Measurements from ENCODE around the gene GMDS.

The GMDS gene

GRCh38 chr6:2205396-2205795 is 40.0 kb downstream of the GMDS start:
- no peak for DNase-seq (ENCODE audit: low read depth)

- DNase-seq (ENCODE audit: low read depth), result no peak
Measured at GRCh38 chr6:2204272-2204671, 41.1 kb downstream of the GMDS start.

GRCh38 chr6:2203264-2203663 is 42.1 kb downstream of the GMDS start:
- DNase-seq (ENCODE audit: low read depth), result no peak

- no peak for DNase-seq (ENCODE audit: low read depth)
Measured at GRCh38 chr6:2197984-2198383, 47.4 kb downstream of the GMDS start.

GRCh38 chr6:2197177-2197671 is 48.2 kb downstream of the GMDS start:
- DNase-seq (ENCODE audit: low read depth), result no peak

- DNase-seq (ENCODE audit: low read depth), result no peak
Measured at GRCh38 chr6:2196079-2196679, 49.2 kb downstream of the GMDS start.

GRCh38 chr6:2194643-2195042 is 50.8 kb downstream of the GMDS start:
- no peak for DNase-seq (ENCODE audit: low read depth)

- DNase-seq (ENCODE audit: low read depth), result no peak
Measured at GRCh38 chr6:2193931-2194330, 51.5 kb downstream of the GMDS start.

- DNase-seq (ENCODE audit: low read depth), result no peak
Measured at GRCh38 chr6:2192976-2193375, 52.4 kb downstream of the GMDS start.

- DNase-seq (ENCODE audit: low read depth), result no peak
Measured at GRCh38 chr6:2191390-2191740, 54.0 kb downstream of the GMDS start.

GRCh38 chr6:2190661-2191389 is 54.6 kb downstream of the GMDS start:
- DNase-seq (ENCODE audit: low read depth), result no peak

- DNase-seq (ENCODE audit: low read depth), result no peak
Measured at GRCh38 chr6:2188856-2189384, 56.5 kb downstream of the GMDS start.

- DNase-seq (ENCODE audit: low read depth), result no peak
Measured at GRCh38 chr6:2188397-2188796, 57.0 kb downstream of the GMDS start.

GRCh38 chr6:2187826-2188225 is 57.6 kb downstream of the GMDS start:
- no peak for DNase-seq (ENCODE audit: low read depth)

GRCh38 chr6:2186516-2186915 is 58.9 kb downstream of the GMDS start:
- no peak for DNase-seq (ENCODE audit: low read depth)

GRCh38 chr6:2185466-2185865 is 59.9 kb downstream of the GMDS start:
- DNase-seq (ENCODE audit: low read depth), result no peak

- no peak for DNase-seq (ENCODE audit: low read depth)
Measured at GRCh38 chr6:2184700-2185455, 60.5 kb downstream of the GMDS start.

- no peak for DNase-seq (ENCODE audit: low read depth)
Measured at GRCh38 chr6:2183752-2184151, 61.7 kb downstream of the GMDS start.

- no peak for DNase-seq (ENCODE audit: low read depth)
Measured at GRCh38 chr6:2183246-2183645, 62.2 kb downstream of the GMDS start.

GRCh38 chr6:2182251-2182650 is 63.2 kb downstream of the GMDS start:
- no peak for DNase-seq (ENCODE audit: low read depth)

- no peak for DNase-seq (ENCODE audit: low read depth)
Measured at GRCh38 chr6:2181567-2181966, 63.8 kb downstream of the GMDS start.

- DNase-seq (ENCODE audit: low read depth), result no peak
Measured at GRCh38 chr6:2179950-2180349, 65.5 kb downstream of the GMDS start.

- DNase-seq (ENCODE audit: low read depth), result no peak
Measured at GRCh38 chr6:2179241-2179640, 66.2 kb downstream of the GMDS start.

All from stimulated activated CD8-positive, alpha-beta memory T cell treated with anti-CD3 and anti-CD28 coated beads, Interleukin-4, amount 100 ng/mL, for 24 hours (primary cell).